GM12865 (cell line): ENCODE data around the gene SCIN.

ENCODE experiments used
- DNase-seq: peaks from one replicate; pipeline ENCODE4 v3.0.0; 2010; ENCODE audit warnings: low read depth
- H3K4me3 ChIP-seq: 2 replicates; pipeline ENCODE4 v1.5.1; 2011; ENCODE audit warnings: mild to moderate bottlenecking, low read depth, low read length, control low read depth
- TF ChIP-seq, protein P1 (sequence below): IDR thresholded peaks from 2 replicates; pipeline ENCODE4 v1.5.1; 2011; ENCODE audit warnings: low read length, control low read depth, low read depth, inconsistent platforms; ENCODE audit not compliant: insufficient read depth; ENCODE audit errors: missing control alignments

The SCIN gene

DNA sequence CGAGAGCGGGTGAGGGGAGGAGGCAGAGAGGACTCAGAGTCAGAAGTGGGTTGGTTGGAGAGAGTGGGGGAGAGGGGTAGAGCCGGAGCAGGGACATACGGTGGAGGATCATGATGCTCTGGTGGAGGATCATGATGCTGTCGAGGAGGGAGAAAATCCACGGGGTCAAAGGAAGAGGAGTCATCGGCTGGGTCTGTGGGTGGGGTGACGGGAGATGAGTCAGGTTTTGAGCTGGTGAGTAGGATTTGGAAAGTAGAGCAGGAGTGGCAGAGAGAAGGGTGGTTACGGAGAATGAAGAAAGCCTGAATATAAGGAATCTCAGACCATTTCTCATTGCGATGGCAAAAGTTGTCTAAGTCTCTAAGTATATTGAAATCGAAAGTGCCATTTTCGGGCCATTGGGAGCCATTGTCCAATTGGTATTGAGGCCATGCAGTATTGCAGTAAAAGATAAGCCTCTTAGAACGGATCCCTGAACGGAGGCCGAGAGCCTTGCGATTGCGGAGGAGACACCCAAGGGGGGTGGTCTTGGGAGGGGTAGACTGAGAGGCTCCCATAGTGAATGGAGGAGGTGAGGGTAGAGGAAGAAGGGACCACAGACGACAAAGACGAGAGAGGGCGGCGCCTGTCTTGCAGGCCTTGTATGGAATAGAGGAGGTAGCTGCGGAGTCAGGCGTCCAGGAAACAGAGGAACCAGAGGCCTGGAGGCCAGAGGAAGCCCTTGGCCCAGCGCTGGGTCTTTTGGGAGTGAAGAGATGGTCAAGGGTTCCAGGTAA lies 23.8 kb downstream of the SCIN start:
- TF ChIP-seq, protein P1, sequence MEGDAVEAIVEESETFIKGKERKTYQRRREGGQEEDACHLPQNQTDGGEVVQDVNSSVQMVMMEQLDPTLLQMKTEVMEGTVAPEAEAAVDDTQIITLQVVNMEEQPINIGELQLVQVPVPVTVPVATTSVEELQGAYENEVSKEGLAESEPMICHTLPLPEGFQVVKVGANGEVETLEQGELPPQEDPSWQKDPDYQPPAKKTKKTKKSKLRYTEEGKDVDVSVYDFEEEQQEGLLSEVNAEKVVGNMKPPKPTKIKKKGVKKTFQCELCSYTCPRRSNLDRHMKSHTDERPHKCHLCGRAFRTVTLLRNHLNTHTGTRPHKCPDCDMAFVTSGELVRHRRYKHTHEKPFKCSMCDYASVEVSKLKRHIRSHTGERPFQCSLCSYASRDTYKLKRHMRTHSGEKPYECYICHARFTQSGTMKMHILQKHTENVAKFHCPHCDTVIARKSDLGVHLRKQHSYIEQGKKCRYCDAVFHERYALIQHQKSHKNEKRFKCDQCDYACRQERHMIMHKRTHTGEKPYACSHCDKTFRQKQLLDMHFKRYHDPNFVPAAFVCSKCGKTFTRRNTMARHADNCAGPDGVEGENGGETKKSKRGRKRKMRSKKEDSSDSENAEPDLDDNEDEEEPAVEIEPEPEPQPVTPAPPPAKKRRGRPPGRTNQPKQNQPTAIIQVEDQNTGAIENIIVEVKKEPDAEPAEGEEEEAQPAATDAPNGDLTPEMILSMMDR = no peak
- no peak for DNase-seq
- no peak overlapping the region for H3K4me3 ChIP-seq

DNA sequence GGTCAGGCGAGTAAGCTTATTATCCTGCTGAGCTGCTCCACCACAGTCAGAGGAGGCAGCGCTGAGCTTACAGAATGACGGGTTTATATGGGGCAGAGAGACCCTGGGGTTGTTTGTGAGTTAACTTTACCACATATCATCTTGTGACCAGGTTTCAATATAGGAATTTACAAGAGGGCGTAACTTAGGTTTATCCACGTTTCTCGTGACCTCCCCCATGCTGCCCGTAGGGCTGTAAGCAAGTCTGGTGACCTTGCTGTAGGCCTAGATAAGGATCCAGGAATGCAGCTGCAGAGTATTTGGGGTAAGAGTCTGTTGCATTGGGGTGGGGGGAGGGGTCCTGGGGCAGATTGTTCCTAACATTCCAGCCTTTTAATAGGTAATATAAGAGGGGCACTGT lies 24.6 kb downstream of the SCIN start:
- H3K4me3 ChIP-seq = no peak overlapping the region
- DNase-seq = no peak
- TF ChIP-seq, protein P1 = no peak

DNA sequence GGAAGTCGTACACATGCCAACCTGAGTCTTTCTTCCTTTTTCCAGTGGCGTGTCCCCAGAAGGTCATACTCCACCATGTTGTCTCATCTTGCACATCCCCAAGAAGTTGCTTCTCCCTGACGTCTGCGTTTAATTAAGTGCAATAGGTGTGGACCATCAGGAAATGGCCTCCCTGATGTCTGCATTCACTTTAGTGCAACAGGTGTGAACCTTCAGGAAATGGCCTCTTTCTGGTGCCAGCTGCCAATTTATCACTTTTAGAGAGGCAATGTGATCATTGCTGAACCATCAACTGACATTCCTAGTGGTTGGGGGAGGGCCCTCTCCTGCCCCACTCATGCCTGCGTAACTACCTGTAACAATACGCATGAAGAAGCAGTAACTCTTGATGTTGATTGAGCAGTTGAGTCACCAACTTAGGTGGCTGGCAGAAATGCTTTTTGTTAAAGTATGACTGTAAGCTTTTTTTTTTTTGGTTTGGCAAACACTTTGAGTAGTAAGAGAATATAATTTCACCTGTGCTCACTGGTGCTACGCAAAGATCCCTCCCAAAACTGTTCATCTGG lies 25.8 kb downstream of the SCIN start:
- TF ChIP-seq, protein P1 = no peak
- no peak for DNase-seq

DNA sequence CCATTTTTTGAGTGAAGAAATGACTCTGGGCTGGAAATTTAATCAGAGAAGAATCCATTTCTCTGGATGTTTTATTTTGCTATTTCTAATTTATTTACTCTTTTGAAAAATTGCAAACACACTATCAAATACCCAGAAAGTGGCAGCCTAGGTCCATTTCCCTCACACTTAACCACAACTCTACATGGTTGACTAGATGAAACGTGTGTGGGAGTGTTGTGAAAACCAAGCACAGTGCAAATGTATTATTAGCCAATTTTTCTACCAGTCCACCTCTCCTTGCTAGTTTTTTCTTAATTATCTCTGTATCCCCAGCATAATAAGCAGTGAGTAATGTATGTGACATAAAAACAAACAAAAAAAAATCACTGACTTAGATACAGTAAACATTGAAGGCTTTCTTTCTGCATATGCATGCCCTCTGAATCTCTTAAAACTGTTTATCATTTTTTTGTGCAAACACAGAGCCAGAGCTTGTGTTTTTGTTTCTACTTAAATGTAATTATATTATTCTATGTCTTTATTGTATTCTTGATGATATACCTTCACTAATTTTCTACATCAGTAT lies 30.9 kb downstream of the SCIN start:
- TF ChIP-seq, protein P1 = no peak
- peak; percentile 35 for DNase-seq
- no peak overlapping the region for H3K4me3 ChIP-seq

More for the DNA sequence above, 25.8 kb downstream of the SCIN start:
- H3K4me3 ChIP-seq = no peak overlapping the region

DNA sequence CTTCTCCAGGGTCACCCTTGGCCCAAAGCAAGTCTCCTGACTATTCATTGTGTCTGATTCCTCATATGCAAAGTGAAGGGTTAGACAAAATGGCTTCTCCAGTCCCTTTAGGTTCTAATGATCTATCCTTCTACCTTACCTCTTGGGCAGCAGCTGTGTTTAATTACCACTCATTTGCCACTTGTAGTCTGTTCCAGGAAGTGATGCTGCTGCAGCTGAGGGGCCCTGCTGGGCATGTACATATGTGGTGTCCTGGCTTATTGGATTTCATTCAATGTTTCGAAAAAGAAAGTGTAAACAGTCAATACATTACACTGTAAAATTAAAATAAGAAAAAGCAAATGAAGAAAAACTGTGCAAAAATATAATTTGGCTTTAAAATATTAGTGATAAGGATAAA lies 36.6 kb downstream of the SCIN start:
- no peak overlapping the region for H3K4me3 ChIP-seq
- TF ChIP-seq, protein P1 = no peak
- DNase-seq = peak; percentile 34

DNA sequence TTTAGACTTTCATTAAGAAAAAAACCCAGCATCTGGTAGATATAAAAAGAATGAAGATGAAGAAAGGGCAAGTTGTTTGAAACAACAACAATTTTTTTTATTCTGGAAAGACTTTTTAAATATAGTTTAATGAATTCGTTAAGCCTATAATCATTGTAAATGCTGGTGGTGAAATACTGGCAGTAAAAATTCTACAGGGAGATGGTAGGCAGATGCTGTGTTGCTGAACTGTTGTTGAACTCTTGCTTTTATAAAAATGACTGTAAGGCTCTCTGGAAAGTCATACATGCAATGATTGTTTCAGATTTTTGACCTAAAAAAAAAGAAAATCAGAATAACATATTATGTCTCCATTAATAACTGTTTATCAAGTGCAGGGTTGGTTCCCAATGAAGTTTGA lies 39.0 kb downstream of the SCIN start:
- no peak for DNase-seq
- TF ChIP-seq, protein P1 = no peak
- H3K4me3 ChIP-seq = no peak overlapping the region
